Smooth muscle cell (in vitro differentiated cells): ENCODE results near the gene TDP1. TPM values are rescaled to one million over a fixed set of nuclear protein-coding genes. Genes with fewer than 3 reads are reported as not detected.

Source experiments
- DNase-seq: peaks from one replicate; lab custom pipeline; 2025; ENCODE audit not compliant: unreplicated experiment; lab: John Stamatoyannopoulos, UW
- H2AFZ ChIP-seq: fragments of 200-600 bp; sonication (generic); 2 replicates; pipeline ENCODE4 v1.6.0; 2016; ENCODE audit warnings: antibody characterized with exemption, low read depth, mild to moderate bottlenecking
- H3F3A ChIP-seq: fragments of 200-600 bp; sonication (generic); 2 replicates; pipeline ENCODE4 v1.6.0; 2017; ENCODE audit warnings: antibody characterized with exemption, low read depth
- H3K27ac ChIP-seq: fragments of 200-600 bp; sonication (generic); 2 replicates; pipeline ENCODE4 v1.5.1; 2016; ENCODE audit warnings: low read depth, mild to moderate bottlenecking
- H3K27me3 ChIP-seq: fragments of 200-600 bp; sonication (generic); 2 replicates; pipeline ENCODE4 v1.6.1; 2016; ENCODE audit warnings: low read depth, mild to moderate bottlenecking
- H3K36me3 ChIP-seq: fragments of 200-600 bp; sonication (generic); 2 replicates; pipeline ENCODE4 v1.5.1; 2016; ENCODE audit warnings: low read depth
- H3K4me1 ChIP-seq: fragments of 200-600 bp; sonication (generic); 2 replicates; pipeline ENCODE4 v1.5.1; 2016; ENCODE audit warnings: low read depth
- H3K4me2 ChIP-seq: fragments of 200-600 bp; sonication (generic); 2 replicates; pipeline ENCODE4 v1.6.0; 2016; ENCODE audit warnings: mild to moderate bottlenecking
- H3K4me3 ChIP-seq: fragments of 200-600 bp; sonication (generic); 2 replicates; pipeline ENCODE4 v1.5.1; 2016; ENCODE audit warnings: mild to moderate bottlenecking
- H3K79me2 ChIP-seq: fragments of 200-600 bp; sonication (generic); 2 replicates; pipeline ENCODE4 v1.6.0; 2016; ENCODE audit warnings: low read depth, mild to moderate bottlenecking
- H3K9ac ChIP-seq: fragments of 200-600 bp; sonication (generic); 2 replicates; pipeline ENCODE4 v1.6.0; 2016; ENCODE audit warnings: low read depth
- H3K9me3 ChIP-seq: fragments of 200-600 bp; sonication (generic); replicated peaks from 2 replicates; pipeline ENCODE4 v1.5.1; 2016; ENCODE audit warnings: low read depth
- H4K20me1 ChIP-seq: fragments of 200-600 bp; sonication (generic); 2 replicates; pipeline ENCODE4 v1.6.0; 2016; ENCODE audit warnings: low read depth
- CTCF ChIP-seq: fragments of 200-600 bp; sonication (generic); IDR thresholded peaks from 2 replicates; pipeline ENCODE4 v1.5.1; 2017; ENCODE audit warnings: borderline replicate concordance, mild to moderate bottlenecking, antibody characterized with exemption; ENCODE audit not compliant: insufficient read depth, poor library complexity, severe bottlenecking
- WGBS: methylation state at CpG from one replicate; pipeline ENCODE4 v1.1.7; 2016; ENCODE audit warnings: low lambda C conversion rate; 5-methylcytosine and 5-hydroxymethylcytosine counted together
- polyA plus RNA-seq: library from polyadenylated mRNA; unstranded; fragments of >200 nt; fragmentation: Nextera tagmentation; extraction: Ambion mirVana; gene quantifications from 2 replicates; pipeline ENCODE4 v1.2.1, GENCODE V29; 2016
- total RNA-seq: library from RNA; depleted of rRNA; stranded (reverse); fragments of >200 nt; gene quantifications from 2 replicates; pipeline ENCODE4 v1.2.3, GENCODE V29; 2014

TDP1 gene
- total and polyA plus RNA-seq, 2 experiments from 2014 or later = 10.0 to 22.3 TPM

DNA sequence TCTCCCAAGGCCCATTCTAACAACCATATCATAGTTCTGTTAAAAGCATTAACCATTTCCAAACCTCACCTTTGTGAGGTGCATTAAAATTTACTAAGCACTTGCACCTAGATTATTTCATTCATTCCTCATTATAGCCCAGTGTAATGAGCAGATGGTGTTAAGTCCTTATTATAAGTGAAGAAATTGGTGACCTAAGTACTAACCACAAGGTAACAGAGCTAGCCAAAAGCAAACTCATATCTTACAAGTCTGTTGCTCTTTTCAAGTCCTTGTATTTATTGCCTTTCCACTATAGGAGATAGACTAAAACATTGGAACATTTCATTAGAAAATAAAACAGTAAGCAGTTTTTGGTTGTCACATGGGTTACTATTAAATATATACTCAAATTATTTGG, 49.7 kb downstream of the TDP1 start:
- Histone ChIP-seq H3K9ac (no peak overlapping the region), H3K27me3 (no peaks in the 10 kb centered on the region), H3K27ac (no peak overlapping the region), H3K4me2 (no peak overlapping the region), H3K4me1 (no peaks in the 10 kb centered on the region), H2AFZ (no peak overlapping the region), H3K9me3 (no peaks in the 10 kb centered on the region), H3F3A (no peaks in the 10 kb centered on the region), H3K79me2 (no peaks in the 10 kb centered on the region), H3K4me3 (no peak overlapping the region), H3K36me3 (no peaks in the 10 kb centered on the region), H4K20me1 (no peaks in the 10 kb centered on the region)
- DNase-seq = no peak
- no peak for TF ChIP-seq CTCF

DNA sequence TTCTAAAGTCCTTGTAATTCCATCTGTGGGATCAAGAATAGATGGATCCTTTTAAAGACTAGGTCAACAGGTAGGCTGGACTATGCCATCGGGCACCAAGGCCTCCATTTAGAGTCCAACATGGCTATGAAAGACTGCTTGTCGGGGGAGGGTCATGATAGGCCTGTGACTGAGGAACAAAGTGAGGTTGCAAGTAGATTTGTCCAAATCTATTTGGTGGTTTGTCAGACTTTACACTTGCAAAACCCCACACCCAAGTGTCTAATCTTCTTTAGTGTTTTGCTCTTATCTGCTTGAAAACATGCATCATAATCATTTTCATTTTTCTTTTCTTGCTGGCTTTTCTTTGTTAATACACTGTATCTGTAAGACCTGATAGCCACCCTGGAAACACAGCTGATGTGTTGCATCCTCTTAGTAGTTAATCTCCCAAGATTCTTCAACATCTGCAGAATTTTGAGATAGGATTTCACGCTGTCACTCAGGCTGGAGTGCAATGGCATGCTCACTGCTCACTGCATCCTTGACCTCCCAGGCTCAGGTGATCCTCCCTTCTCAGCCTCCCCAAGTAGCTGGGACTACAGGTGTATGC, 50.3 kb downstream of the TDP1 start:
- H4K20me1 ChIP-seq = no peaks in the 10 kb centered on the region
- H3K9ac ChIP-seq = no peak overlapping the region
- no peaks in the 10 kb centered on the region for H3K27me3 ChIP-seq
- H3K4me3 ChIP-seq = no peak overlapping the region
- no peaks in the 10 kb centered on the region for H3F3A ChIP-seq
- no peak overlapping the region for H3K4me2 ChIP-seq
- WGBS = 100% methylated on average over 3 of the region's 3 CpGs
- DNase-seq = no peak
- TF ChIP-seq CTCF = no peak
- H3K27ac ChIP-seq = no peak overlapping the region
- no peaks in the 10 kb centered on the region for H3K4me1 ChIP-seq
- no peak overlapping the region for H2AFZ ChIP-seq
- no peaks in the 10 kb centered on the region for H3K36me3 ChIP-seq
- no peaks in the 10 kb centered on the region for H3K79me2 ChIP-seq
- H3K9me3 ChIP-seq = no peaks in the 10 kb centered on the region

- no peak overlapping the region for H3K27ac ChIP-seq
- H3K4me3 ChIP-seq = no peak overlapping the region
- H3K9me3 ChIP-seq = no peaks in the 10 kb centered on the region
- no peak for DNase-seq
- no peaks in the 10 kb centered on the region for H3K27me3 ChIP-seq
- H2AFZ ChIP-seq = no peak overlapping the region
- no peak for TF ChIP-seq CTCF
- H3K4me2 ChIP-seq = no peak overlapping the region
- no peaks in the 10 kb centered on the region for H3F3A ChIP-seq
- no peaks in the 10 kb centered on the region for H3K4me1 ChIP-seq
- no peaks in the 10 kb centered on the region for H4K20me1 ChIP-seq
- 90% methylated on average over 4 of the region's 4 CpGs for WGBS
- H3K9ac ChIP-seq = no peak overlapping the region
- H3K36me3 ChIP-seq = no peaks in the 10 kb centered on the region
- H3K79me2 ChIP-seq = no peaks in the 10 kb centered on the region
These were observed 61.6 kb downstream of the TDP1 start for GRCh38 chr14:90017371-90017770.

DNA sequence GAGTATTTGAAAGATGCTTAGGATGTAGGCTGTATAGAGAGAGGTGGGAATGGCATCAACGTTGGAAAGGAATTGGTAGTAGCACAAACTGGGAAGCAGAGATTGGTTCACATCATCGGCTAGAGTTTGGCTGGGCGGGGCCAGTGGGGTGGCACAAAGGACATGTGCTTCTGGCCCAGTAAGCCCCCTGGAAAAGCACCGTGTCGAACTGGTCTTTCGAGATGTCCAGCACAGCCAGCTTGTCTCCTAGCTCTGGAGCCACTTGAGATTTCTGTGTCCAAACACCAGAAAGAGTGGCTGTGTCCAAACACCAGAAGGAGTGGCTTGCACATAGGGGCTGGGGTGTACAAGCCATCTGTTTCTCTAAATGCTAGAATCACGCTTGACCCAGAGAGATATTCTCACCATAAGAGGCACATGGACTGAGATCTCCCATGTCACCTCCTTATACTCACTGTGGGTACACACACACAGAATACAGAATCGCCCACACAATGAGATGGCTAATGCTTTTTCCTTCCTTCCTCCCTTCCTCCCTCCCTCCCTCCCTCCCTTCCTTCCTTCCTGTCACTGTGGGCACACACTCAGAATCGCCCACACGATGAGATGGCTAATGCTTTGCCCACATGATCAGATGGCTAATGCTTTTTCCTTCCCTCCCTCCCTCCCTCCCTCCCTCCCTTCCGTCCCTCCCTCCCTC, 64.2 kb downstream of the TDP1 start:
- H3K4me1 ChIP-seq = no peaks in the 10 kb centered on the region
- no peaks in the 10 kb centered on the region for H3K9me3 ChIP-seq
- no peaks in the 10 kb centered on the region for H3K27me3 ChIP-seq
- no peaks in the 10 kb centered on the region for H3K36me3 ChIP-seq
- no peak overlapping the region for H3K27ac ChIP-seq
- no peak overlapping the region for H3K4me2 ChIP-seq
- no peaks in the 10 kb centered on the region for H3F3A ChIP-seq
- no peaks in the 10 kb centered on the region for H4K20me1 ChIP-seq
- WGBS = 86% methylated on average over 9 of the region's 11 CpGs
- H3K4me3 ChIP-seq = no peak overlapping the region
- no peaks in the 10 kb centered on the region for H3K79me2 ChIP-seq
- DNase-seq = no peak
- H3K9ac ChIP-seq = no peak overlapping the region
- H2AFZ ChIP-seq = no peak overlapping the region
- no peak for TF ChIP-seq CTCF
